ENCODE measurements around the gene CLDN15. TPM values are rescaled to one million over a fixed set of nuclear protein-coding genes. Genes with fewer than 3 reads are reported as not detected.

CLDN15 gene
- total and polyA plus RNA-seq, 2 donors (not counting 1 experiment from before 2014, with no cell fraction given) = 31.1 to 42.1 TPM

DNA sequence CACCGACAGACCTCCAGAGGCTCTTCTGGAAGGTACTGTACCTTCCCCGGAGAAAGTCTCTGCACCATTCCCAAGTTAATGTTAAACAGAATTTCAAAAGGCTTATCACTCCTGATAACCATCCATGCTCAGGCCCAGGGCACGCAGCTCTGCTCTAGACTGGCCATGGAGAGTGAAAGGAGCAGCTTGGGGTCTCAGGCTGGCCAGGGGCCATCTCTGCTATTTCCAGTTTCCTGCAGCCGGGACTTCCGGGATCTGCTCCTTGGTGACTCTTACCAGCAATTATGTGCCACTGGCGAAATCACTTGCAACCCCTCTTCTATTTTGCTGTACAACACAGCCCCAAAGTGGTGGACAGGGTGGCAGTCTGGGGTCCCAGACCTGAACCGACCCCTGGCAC, 6.0 kb downstream of the CLDN15 start:
- H3K27ac ChIP-seq (ENCODE audit: low read length in 2 of 2) = no peak overlapping the region
- ChIA-PET CTCF (no interaction called here), POLR2A (no interaction called here)
- no peak overlapping the region for H3K9ac ChIP-seq (ENCODE audit: low read length)
- ATAC-seq (ENCODE audit: low read depth) = no peak
- no peak overlapping the region for H3K4me3 ChIP-seq (ENCODE audit: control extremely low read depth in 1 of 5, extremely low read depth in 1 of 5, insufficient read depth in 1 of 5, low read depth in 2 of 5, low read length in 4 of 5)
- H2AFZ ChIP-seq (ENCODE audit: insufficient read depth, low read depth, low read length, poor library complexity, severe bottlenecking) = no peak overlapping the region
- 97% methylated on average over 6 of the region's 7 CpGs for WGBS (ENCODE audit: insufficient coverage)
- no peak overlapping the region for H3K4me3 Mint-ChIP-seq
- intact Hi-C loops (cut with micrococcal nuclease) = no loop called here
- no peaks in the 10 kb centered on the region for H3K9me3 Mint-ChIP-seq (ENCODE audit: insufficient read depth)
- no peak for DNase-seq
- H3K79me2 ChIP-seq (ENCODE audit: control insufficient read depth, insufficient read depth, low read length) = no peaks in the 10 kb centered on the region
- no peaks in the 10 kb centered on the region for H3K27me3 ChIP-seq (replicated peaks in 1 of 4; ENCODE audit: control extremely low read depth in 1 of 4, control insufficient read depth in 3 of 4, insufficient read depth in 4 of 4, low read length in 3 of 4)
- no peak for TF ChIP-seq EZH2 (IDR thresholded peaks at IDR 0.05; ENCODE audit: borderline replicate concordance, insufficient read depth, low read depth, low read length, poor library complexity, severe bottlenecking)
- TF ChIP-seq, protein P1, sequence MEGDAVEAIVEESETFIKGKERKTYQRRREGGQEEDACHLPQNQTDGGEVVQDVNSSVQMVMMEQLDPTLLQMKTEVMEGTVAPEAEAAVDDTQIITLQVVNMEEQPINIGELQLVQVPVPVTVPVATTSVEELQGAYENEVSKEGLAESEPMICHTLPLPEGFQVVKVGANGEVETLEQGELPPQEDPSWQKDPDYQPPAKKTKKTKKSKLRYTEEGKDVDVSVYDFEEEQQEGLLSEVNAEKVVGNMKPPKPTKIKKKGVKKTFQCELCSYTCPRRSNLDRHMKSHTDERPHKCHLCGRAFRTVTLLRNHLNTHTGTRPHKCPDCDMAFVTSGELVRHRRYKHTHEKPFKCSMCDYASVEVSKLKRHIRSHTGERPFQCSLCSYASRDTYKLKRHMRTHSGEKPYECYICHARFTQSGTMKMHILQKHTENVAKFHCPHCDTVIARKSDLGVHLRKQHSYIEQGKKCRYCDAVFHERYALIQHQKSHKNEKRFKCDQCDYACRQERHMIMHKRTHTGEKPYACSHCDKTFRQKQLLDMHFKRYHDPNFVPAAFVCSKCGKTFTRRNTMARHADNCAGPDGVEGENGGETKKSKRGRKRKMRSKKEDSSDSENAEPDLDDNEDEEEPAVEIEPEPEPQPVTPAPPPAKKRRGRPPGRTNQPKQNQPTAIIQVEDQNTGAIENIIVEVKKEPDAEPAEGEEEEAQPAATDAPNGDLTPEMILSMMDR (IDR thresholded peaks at IDR 0.05) = no peak
- peaks cover 11% of the 10 kb centered on the region for H4K20me1 ChIP-seq (ENCODE audit: control insufficient read depth, insufficient read depth, low read length, poor library complexity, severe bottlenecking)
- no peak overlapping the region for H3K27ac Mint-ChIP-seq
- no peaks in the 10 kb centered on the region for H3K9me3 ChIP-seq (ENCODE audit: control extremely low read depth in 1 of 3, control insufficient read depth in 2 of 3, insufficient read depth in 1 of 3, low read length in 2 of 3)
- no peaks in the 10 kb centered on the region for H3K4me1 ChIP-seq (ENCODE audit: control insufficient read depth in 2 of 2, insufficient read depth in 2 of 2, low read length in 2 of 2)
- no peaks in the 10 kb centered on the region for H3K27me3 Mint-ChIP-seq
- H3K4me2 ChIP-seq (replicated peaks; ENCODE audit: low read depth, low read length, poor library complexity, severe bottlenecking) = no peak overlapping the region
- peaks cover 0 to 18% of the 10 kb centered on the region in 2 experiments for H3K36me3 ChIP-seq (replicated peaks in 1 of 2; ENCODE audit: control extremely low read depth in 1 of 2, control insufficient read depth in 1 of 2, extremely low read depth in 1 of 2, insufficient read depth in 2 of 2, low read length in 1 of 2)
- H3K4me1 Mint-ChIP-seq = no peaks in the 10 kb centered on the region

- H3K4me1 Mint-ChIP-seq = peaks cover 2% of the 10 kb centered on the region
- H3K79me2 ChIP-seq (ENCODE audit: control insufficient read depth, insufficient read depth, low read length) = peaks cover 6% of the 10 kb centered on the region
- intact Hi-C loops (cut with micrococcal nuclease) = no loop called here
- no peak overlapping the region for H3K27ac ChIP-seq (ENCODE audit: low read length in 2 of 2)
- 99% methylated on average over 8 of the region's 9 CpGs for WGBS (ENCODE audit: insufficient coverage)
- H3K4me2 ChIP-seq (replicated peaks; ENCODE audit: low read depth, low read length, poor library complexity, severe bottlenecking) = no peak overlapping the region
- DNase-seq (no peak), ATAC-seq (ENCODE audit: low read depth) (no peak)
- POLR2A ChIA-PET = no interaction called here
- no peak overlapping the region for H3K9ac ChIP-seq (ENCODE audit: low read length)
- H3K9me3 ChIP-seq (ENCODE audit: control extremely low read depth in 1 of 3, control insufficient read depth in 2 of 3, insufficient read depth in 1 of 3, low read length in 2 of 3) = no peaks in the 10 kb centered on the region
- no peak overlapping the region for H3K4me3 Mint-ChIP-seq
- no peak for TF ChIP-seq EZH2 (IDR thresholded peaks at IDR 0.05; ENCODE audit: borderline replicate concordance, insufficient read depth, low read depth, low read length, poor library complexity, severe bottlenecking)
- TF ChIP-seq, protein P1 (IDR thresholded peaks at IDR 0.05) = no peak
- no peak overlapping the region for H2AFZ ChIP-seq (ENCODE audit: insufficient read depth, low read depth, low read length, poor library complexity, severe bottlenecking)
- H3K9me3 Mint-ChIP-seq (ENCODE audit: insufficient read depth) = no peaks in the 10 kb centered on the region
- H3K27me3 ChIP-seq (replicated peaks in 1 of 4; ENCODE audit: control extremely low read depth in 1 of 4, control insufficient read depth in 3 of 4, insufficient read depth in 4 of 4, low read length in 3 of 4) = no peaks in the 10 kb centered on the region
- no peak overlapping the region for H3K27ac Mint-ChIP-seq
- H3K36me3 ChIP-seq (replicated peaks in 1 of 2; ENCODE audit: control extremely low read depth in 1 of 2, control insufficient read depth in 1 of 2, extremely low read depth in 1 of 2, insufficient read depth in 2 of 2, low read length in 1 of 2) = peaks cover 3 to 44% of the 10 kb centered on the region in 2 experiments
- no peaks in the 10 kb centered on the region for H3K4me1 ChIP-seq (ENCODE audit: control insufficient read depth in 2 of 2, insufficient read depth in 2 of 2, low read length in 2 of 2)
- peaks cover 19% of the 10 kb centered on the region for H4K20me1 ChIP-seq (ENCODE audit: control insufficient read depth, insufficient read depth, low read length, poor library complexity, severe bottlenecking)
- CTCF ChIA-PET = interaction anchor here (1.6 to 2.1 kb wide), 2 partner anchors 17 to 56 kb away, joined by 5 read pairs; no protein-coding TSS in a partner anchor
- no peaks in the 10 kb centered on the region for H3K27me3 Mint-ChIP-seq
- H3K4me3 ChIP-seq (ENCODE audit: control extremely low read depth in 1 of 5, extremely low read depth in 1 of 5, insufficient read depth in 1 of 5, low read depth in 2 of 5, low read length in 4 of 5) = no peak overlapping the region
Observed at GRCh38 chr7:101226721-101227120, 10.9 kb downstream of the CLDN15 start.

Data from B cell (primary cell).